VCaP (cell line): ENCODE results near the gene BRD3OS.

Experiments used
- H3K27ac ChIP-seq: fragments of 450-650 bp; 2 replicates; pipeline ENCODE4 v1.5.1; 2017
- CTCF ChIP-seq: fragments of 450-650 bp; conservative IDR thresholded peaks from 2 replicates; pipeline ENCODE4 v1.5.1; 2017; ENCODE audit warnings: mild to moderate bottlenecking, moderate library complexity

Gene BRD3OS

GRCh38 chr9:133990366-133991213 lies 34.7 kb upstream of the BRD3OS start:
- TF ChIP-seq CTCF = no peak
- H3K27ac ChIP-seq = peak overlapping the region; percentile 97

- peak overlapping the region; percentile 97 for H3K27ac ChIP-seq
- no peak for TF ChIP-seq CTCF
These were observed 33.9 kb upstream of the BRD3OS start for GRCh38 chr9:133991214-133991921.

- TF ChIP-seq CTCF = no peak
- H3K27ac ChIP-seq = peak within 1 kb of the TSS; percentile 97
These were observed 33.1 kb upstream of the BRD3OS start, which contains the start of gene VAV2 for GRCh38 chr9:133991964-133992779. TSS of gene VAV2 (minus strand) at chr9:133992324. CDS start at chr9:133992278, 46 bp downstream.

GRCh38 chr9:133992780-133993634 lies 32.3 kb upstream of the BRD3OS start:
- TF ChIP-seq CTCF = peak; percentile 73
- peak overlapping the region; percentile 97 for H3K27ac ChIP-seq

- no peak for TF ChIP-seq CTCF
- peak overlapping the region; percentile 97 for H3K27ac ChIP-seq
These were observed 31.5 kb upstream of the BRD3OS start for GRCh38 chr9:133993635-133994253.

- peak; percentile 99 for TF ChIP-seq CTCF
- H3K27ac ChIP-seq = peak overlapping the region; percentile 97
These were observed 30.8 kb upstream of the BRD3OS start for GRCh38 chr9:133994353-133995011.
